Activated T-cell treated with anti-CD3 and anti-CD28 coated beads, Interleukin-2, amount 50 U/mL, for 72 hours (primary cell): ENCODE measurements around the gene CEACAM21. TPM values are rescaled to one million over a fixed set of nuclear protein-coding genes. Genes with fewer than 3 reads are reported as not detected.

Source experiments
- ATAC-seq, 2 donors: fragments of 150-1000 bp; cut with Tn5 transposase; replicated peaks in 1 of 2; 2 replicates each; pipeline ENCODE4 v1.10.0; 2021; ENCODE audit warnings: moderate library complexity in 2 of 2, mild to moderate bottlenecking in 1 of 2
- DNase-seq, 2 donors: peaks; one replicate each; pipeline ENCODE4 v3.0.0; 2021 to 2022; ENCODE audit warnings: mixed read lengths in 1 of 2
- H3K27ac Mint-ChIP-seq: one replicate; pipeline ENCODE4 v1.8.0; 2022; ENCODE audit warnings: mild to moderate bottlenecking, moderate library complexity, mixed read lengths
- H3K27me3 Mint-ChIP-seq: one replicate; pipeline ENCODE4 v1.8.0; 2022; ENCODE audit warnings: low read depth, mixed read lengths
- H3K36me3 Mint-ChIP-seq, 2 donors: one replicate each; pipeline ENCODE4 v1.8.0; 2022; ENCODE audit warnings: mixed read lengths in 2 of 2, mild to moderate bottlenecking in 1 of 2; ENCODE audit not compliant: insufficient read depth in 2 of 2
- H3K4me1 Mint-ChIP-seq: one replicate; pipeline ENCODE4 v1.8.0; 2022; ENCODE audit warnings: low read depth, mixed read lengths
- H3K4me3 Mint-ChIP-seq, 2 donors: one replicate each; pipeline ENCODE4 v1.8.0; 2022; ENCODE audit warnings: mild to moderate bottlenecking in 2 of 2, mixed read lengths in 2 of 2, moderate library complexity in 2 of 2
- H3K9me3 Mint-ChIP-seq, 2 donors: one replicate each; pipeline ENCODE4 v1.8.0; 2022; ENCODE audit warnings: mixed read lengths in 2 of 2
- total RNA-seq, 2 donors: library from RNA; stranded (reverse); gene quantifications; one replicate each; pipeline ENCODE4 v1.2.3, GENCODE V29; 2022

Gene CEACAM21
- total RNA-seq, result 10 to 100 TPM; 38.4 to 41.7 TPM

- peak; percentile 61 for DNase-seq
- no peaks in the 10 kb centered on the region for H3K27me3 Mint-ChIP-seq
- H3K27ac Mint-ChIP-seq, result peak within 1 kb of the TSS; percentile 88
- peaks cover 25% of the 10 kb centered on the region for H3K4me1 Mint-ChIP-seq
- H3K4me3 Mint-ChIP-seq, result peak within 1 kb of the TSS; percentile 82 to 84
- H3K9me3 Mint-ChIP-seq, result peaks cover under 1 to 2% of the 10 kb centered on the region in 2 donors
- ATAC-seq, result peak; percentile 94 to 97
- H3K36me3 Mint-ChIP-seq, result peaks cover 8 to 15% of the 10 kb centered on the region in 2 donors
Measured at GRCh38 chr19:41575998-41576397, at the start of gene CEACAM21. Gene CEACAM21, plus strand, starts transcription at chr19:41576166. Its CDS starts 109 bp downstream, at chr19:41576275.

GRCh38 chr19:41527089-41527488, 48.9 kb upstream of the CEACAM21 start:
- ATAC-seq, result no peak
- Mint-ChIP-seq H3K9me3 (peaks cover 7 to 12% of the 10 kb centered on the region in 2 donors), H3K4me1 (peaks cover 62% of the 10 kb centered on the region), H3K36me3 (peaks cover 14 to 26% of the 10 kb centered on the region in 2 donors), H3K27me3 (peaks cover 12% of the 10 kb centered on the region), H3K4me3 (no peak overlapping the region), H3K27ac (no peak overlapping the region)
- DNase-seq, result no peak

GRCh38 chr19:41528106-41528505, 47.9 kb upstream of the CEACAM21 start:
- ATAC-seq (no peak), DNase-seq (no peak)
- Mint-ChIP-seq H3K9me3 (peaks cover 7 to 12% of the 10 kb centered on the region in 2 donors), H3K36me3 (peaks cover 14 to 26% of the 10 kb centered on the region in 2 donors), H3K27me3 (peaks cover 12% of the 10 kb centered on the region), H3K27ac (peak overlapping the region; percentile 26), H3K4me1 (peaks cover 61% of the 10 kb centered on the region), H3K4me3 (no peak overlapping the region)

- DNase-seq (no peak), ATAC-seq (peak; percentile 48 to 49)
- Mint-ChIP-seq H3K9me3 (peaks cover 7 to 12% of the 10 kb centered on the region in 2 donors), H3K27ac (peak overlapping the region; percentile 94), H3K4me1 (peaks cover 76% of the 10 kb centered on the region), H3K27me3 (peaks cover 12% of the 10 kb centered on the region), H3K36me3 (peaks cover 14 to 26% of the 10 kb centered on the region in 2 donors), H3K4me3 (peak overlapping the region; percentile 87 to 91)
Measured at GRCh38 chr19:41529484-41530183, 46.3 kb upstream of the CEACAM21 start.

- H3K27ac Mint-ChIP-seq, result peak overlapping the region; percentile 94
- H3K9me3 Mint-ChIP-seq, result peaks cover 7 to 12% of the 10 kb centered on the region in 2 donors
- ATAC-seq (peak in 1 of 2 donors; percentile 1), DNase-seq (no peak)
- peak overlapping the region; percentile 87 to 91 for H3K4me3 Mint-ChIP-seq
- H3K27me3 Mint-ChIP-seq, result peaks cover 12% of the 10 kb centered on the region
- peaks cover 14 to 26% of the 10 kb centered on the region in 2 donors for H3K36me3 Mint-ChIP-seq
- peaks cover 81% of the 10 kb centered on the region for H3K4me1 Mint-ChIP-seq
Measured at GRCh38 chr19:41530184-41530534, 45.8 kb upstream of the CEACAM21 start.

- peaks cover 88% of the 10 kb centered on the region for H3K4me1 Mint-ChIP-seq
- H3K9me3 Mint-ChIP-seq, result peaks cover 7 to 12% of the 10 kb centered on the region in 2 donors
- H3K36me3 Mint-ChIP-seq, result peaks cover 14 to 26% of the 10 kb centered on the region in 2 donors
- H3K4me3 Mint-ChIP-seq, result peak overlapping the region; percentile 87 to 91
- peaks cover 12% of the 10 kb centered on the region for H3K27me3 Mint-ChIP-seq
- DNase-seq, result no peak
- H3K27ac Mint-ChIP-seq, result peak overlapping the region; percentile 94
- ATAC-seq, result peak; percentile 5 to 10
Measured at GRCh38 chr19:41530761-41531301, 45.1 kb upstream of the CEACAM21 start.

GRCh38 chr19:41531438-41532311, 44.3 kb upstream of the CEACAM21 start:
- Mint-ChIP-seq H3K9me3 (peaks cover 7 to 12% of the 10 kb centered on the region in 2 donors), H3K4me1 (peaks cover 96% of the 10 kb centered on the region), H3K27me3 (peaks cover 12% of the 10 kb centered on the region), H3K4me3 (peak overlapping the region; percentile 87 to 91), H3K36me3 (peaks cover 14 to 26% of the 10 kb centered on the region in 2 donors), H3K27ac (peak overlapping the region; percentile 94)
- ATAC-seq (peak; percentile 74 to 77), DNase-seq (peak; percentile 90 to 93)

- DNase-seq, result no peak
- peak overlapping the region; percentile 94 for H3K27ac Mint-ChIP-seq
- peaks cover 5% of the 10 kb centered on the region for H3K27me3 Mint-ChIP-seq
- H3K9me3 Mint-ChIP-seq, result peaks cover 7 to 12% of the 10 kb centered on the region in 2 donors
- peak overlapping the region; percentile 87 to 91 for H3K4me3 Mint-ChIP-seq
- peaks cover 14 to 25% of the 10 kb centered on the region in 2 donors for H3K36me3 Mint-ChIP-seq
- ATAC-seq, result no peak
- H3K4me1 Mint-ChIP-seq, result peaks cover 98% of the 10 kb centered on the region
Measured at GRCh38 chr19:41532526-41532925, 43.4 kb upstream of the CEACAM21 start.

GRCh38 chr19:41533671-41534215, 42.2 kb upstream of the CEACAM21 start:
- Mint-ChIP-seq H3K36me3 (peaks cover 14 to 25% of the 10 kb centered on the region in 2 donors), H3K4me1 (peaks cover 91% of the 10 kb centered on the region), H3K27ac (peak overlapping the region; percentile 7), H3K27me3 (no peaks in the 10 kb centered on the region), H3K9me3 (peaks cover 7 to 12% of the 10 kb centered on the region in 2 donors), H3K4me3 (peak overlapping the region; percentile 87 to 91)
- DNase-seq (no peak), ATAC-seq (no peak)

GRCh38 chr19:41535029-41535622, 40.8 kb upstream of the CEACAM21 start:
- Mint-ChIP-seq H3K27ac (peak overlapping the region; percentile 72), H3K36me3 (peaks cover 7 to 15% of the 10 kb centered on the region in 2 donors), H3K27me3 (no peaks in the 10 kb centered on the region), H3K4me3 (peak overlapping the region; percentile 61 to 83), H3K9me3 (peaks cover 4 to 5% of the 10 kb centered on the region in 2 donors), H3K4me1 (peaks cover 86% of the 10 kb centered on the region)
- ATAC-seq (peak; percentile 48 to 59), DNase-seq (no peak)

GRCh38 chr19:41537789-41538188, 38.2 kb upstream of the CEACAM21 start:
- no peaks in the 10 kb centered on the region for H3K27me3 Mint-ChIP-seq
- peaks cover 76% of the 10 kb centered on the region for H3K4me1 Mint-ChIP-seq
- H3K4me3 Mint-ChIP-seq, result no peak overlapping the region
- ATAC-seq, result no peak
- DNase-seq, result no peak
- H3K9me3 Mint-ChIP-seq, result no peaks in the 10 kb centered on the region
- H3K27ac Mint-ChIP-seq, result no peak overlapping the region
- no peaks in the 10 kb centered on the region for H3K36me3 Mint-ChIP-seq

- peaks cover 76% of the 10 kb centered on the region for H3K4me1 Mint-ChIP-seq
- ATAC-seq (peak; percentile 30 to 34), DNase-seq (no peak)
- no peaks in the 10 kb centered on the region for H3K36me3 Mint-ChIP-seq
- no peaks in the 10 kb centered on the region for H3K27me3 Mint-ChIP-seq
- no peaks in the 10 kb centered on the region for H3K9me3 Mint-ChIP-seq
- H3K27ac Mint-ChIP-seq, result no peak overlapping the region
- peak overlapping the region in 1 of 2 donors; percentile 14 for H3K4me3 Mint-ChIP-seq
Measured at GRCh38 chr19:41540041-41540695, 35.8 kb upstream of the CEACAM21 start.
